Endothelial cell of umbilical vein (primary cell): ENCODE results near the gene TMEM130. TPM values are rescaled to one million over a fixed set of nuclear protein-coding genes. Genes with fewer than 3 reads are reported as not detected.

Source experiments
- BruUV-seq: library from RNA; stranded (reverse); fragments of 400-500 nt; replicated peaks from 2 replicates; lab custom pipeline; 2021; lab: Mats Ljungman, UMichigan
- CTCF ChIA-PET: fragments of 300-600, 350-600 bp; sonication (Branson Sonifier 250); formaldehyde crosslinking; loops from one replicate; lab custom pipeline; 2021; ENCODE audit warnings: antibody characterized with exemption, inconsistent platforms; lab: Charles Lee
- POLR2A ChIA-PET: fragments of 300-600, 350-600 bp; sonication (Branson Sonifier 250); formaldehyde crosslinking; loops from one replicate; lab custom pipeline; 2021; ENCODE audit warnings: antibody characterized with exemption, inconsistent platforms; lab: Charles Lee
- DNase-seq: peaks from one replicate; pipeline ENCODE4 v3.0.0-alpha.2; 2011; ENCODE audit warnings: low read depth, low spot score
- FAIRE-seq: peaks from 2 replicates; lab custom pipeline; 2011; peaks lifted over from hg19 to GRCh38; lab: Jason Lieb, UNC
- H2AFZ ChIP-seq: 2 replicates; pipeline ENCODE4 v1.6.0; 2012; ENCODE audit warnings: low read depth, low read length, control low read depth, inconsistent platforms
- H3K27ac ChIP-seq: 2 replicates; pipeline ENCODE4 v1.5.1; 2011; ENCODE audit warnings: low read depth, mild to moderate bottlenecking, control low read depth, low read length, moderate library complexity; ENCODE audit not compliant: insufficient read depth
- H3K27me3 ChIP-seq, 2 experiments: 2 replicates each; pipeline versions ENCODE4 v1.6.0 to v1.6.1; 2011; ENCODE audit warnings: low read length in 2 of 2, mixed read lengths in 1 of 2; ENCODE audit not compliant: control insufficient read depth in 2 of 2, insufficient read depth in 2 of 2
- H3K36me3 ChIP-seq, 2 experiments: 2 replicates in 1 of 2; 3 replicates in 1 of 2; pipeline ENCODE4 v1.5.1; 2011; ENCODE audit warnings: low read length in 2 of 2, mild to moderate bottlenecking in 1 of 2, moderate library complexity in 1 of 2; ENCODE audit not compliant: control insufficient read depth in 2 of 2, insufficient read depth in 2 of 2; ENCODE audit errors: extremely low read depth in 1 of 2
- H3K4me1 ChIP-seq: 3 replicates; pipeline ENCODE4 v1.5.1; 2011; ENCODE audit warnings: mild to moderate bottlenecking, low read length; ENCODE audit not compliant: control insufficient read depth, insufficient read depth; ENCODE audit errors: extremely low read depth
- H3K4me2 ChIP-seq: 2 replicates; pipeline ENCODE4 v1.6.1; 2011; ENCODE audit warnings: low read length, control low read depth, mixed read lengths; ENCODE audit not compliant: insufficient read depth
- H3K4me3 ChIP-seq, 3 experiments: fragments of 200-600 bp in 1 of 3; sonication (generic), shearing (Covaris generic) in 1 of 3; replicated peaks in 1 of 3; 2 replicates each; pipeline ENCODE4 v1.5.1; 2011 to 2016; ENCODE audit warnings: control low read depth in 3 of 3, low read length in 3 of 3, mild to moderate bottlenecking in 2 of 3, inconsistent platforms in 1 of 3, low read depth in 1 of 3, moderate library complexity in 1 of 3; ENCODE audit not compliant: insufficient read depth in 1 of 3
- H3K79me2 ChIP-seq: 2 replicates; pipeline ENCODE4 v1.6.0; 2012; ENCODE audit warnings: low read length, inconsistent platforms; ENCODE audit not compliant: control insufficient read depth, insufficient read depth
- H3K9ac ChIP-seq: replicated peaks from 2 replicates; pipeline ENCODE3; 2011; ENCODE audit warnings: low read length, control low read depth; ENCODE audit not compliant: insufficient read depth; ENCODE audit errors: extremely low read depth
- H3K9me1 ChIP-seq: replicated peaks from 3 replicates; pipeline ENCODE4 v1.6.0; 2011; ENCODE audit warnings: mild to moderate bottlenecking, low read length; ENCODE audit not compliant: control insufficient read depth, insufficient read depth; ENCODE audit errors: extremely low read depth
- H3K9me3 ChIP-seq: replicated peaks from 2 replicates; pipeline ENCODE4 v1.5.1; 2012; ENCODE audit warnings: low read length, inconsistent platforms; ENCODE audit not compliant: control insufficient read depth, insufficient read depth
- H4K20me1 ChIP-seq: replicated peaks from 2 replicates; pipeline ENCODE3; 2011; ENCODE audit warnings: mild to moderate bottlenecking, low read length; ENCODE audit not compliant: control insufficient read depth, insufficient read depth; ENCODE audit errors: extremely low read depth
- EZH2 ChIP-seq: IDR thresholded peaks from 2 replicates; pipeline ENCODE4 v1.6.1; 2012; ENCODE audit warnings: borderline replicate concordance, low read depth, mild to moderate bottlenecking, moderate library complexity, low read length, inconsistent platforms; ENCODE audit not compliant: severe bottlenecking
- FOS ChIP-seq: IDR thresholded peaks from 2 replicates; pipeline ENCODE4 v1.6.1; 2011; ENCODE audit warnings: mild to moderate bottlenecking, low read length, moderate library complexity, borderline replicate concordance; ENCODE audit not compliant: insufficient read depth
- GATA2 ChIP-seq: IDR thresholded peaks from 2 replicates; pipeline ENCODE4 v1.7.0; 2011; ENCODE audit warnings: low read depth, mild to moderate bottlenecking, moderate library complexity, mixed read lengths, low read length; ENCODE audit not compliant: insufficient read length, insufficient read depth
- JUN ChIP-seq: IDR thresholded peaks from 2 replicates; pipeline ENCODE4 v1.6.1; 2011; ENCODE audit warnings: borderline replicate concordance, low read depth; ENCODE audit not compliant: insufficient read length, insufficient read depth
- MYC ChIP-seq: IDR thresholded peaks from one replicate; pipeline ENCODE4 v1.6.1; 2011; ENCODE audit warnings: mild to moderate bottlenecking, low read depth, low read length
- POLR2A ChIP-seq: IDR thresholded peaks from 2 replicates; pipeline ENCODE4 v1.6.1; 2012; ENCODE audit warnings: low read depth, mild to moderate bottlenecking, control low read depth, low read length
- POLR2AphosphoS5 ChIP-seq: IDR thresholded peaks from 2 replicates; pipeline ENCODE4 v1.6.1; 2012; ENCODE audit warnings: low read depth, mild to moderate bottlenecking, control low read depth, low read length, moderate library complexity; ENCODE audit not compliant: insufficient read depth
- dilution Hi-C: fragments of 300-500 bp; cut with MboI; formaldehyde crosslinking; loops from one replicate; pipeline ENCODE4 v1.15.0; 2019; ENCODE audit warnings: low sequenced_read_pairs; ENCODE audit not compliant: extremely low pct_ligation_motif_present
- intact Hi-C: fragments of 100-400 bp; cut with micrococcal nuclease; formaldehyde crosslinking; loops from one replicate; pipeline ENCODE4 v1.10.0; 2022
- polyA plus RNA-seq, 4 experiments: library from polyadenylated mRNA; depleted of rRNA in 3 of 4; stranded (reverse) in 3 of 4; unstranded in 1 of 4; fragments of >200 nt; gene quantifications; 2 replicates each; pipeline versions ENCODE4 v1.2.1 to v1.2.3, GENCODE V29; 2011 to 2012; ENCODE audit warnings: missing spikeins in 1 of 4
- total RNA-seq: library from RNA; stranded (reverse); gene quantifications from 2 replicates; pipeline ENCODE4 v1.2.3, GENCODE V29; 2021
- TF ChIP-seq, protein P1 (sequence below): IDR thresholded peaks from 2 replicates; pipeline ENCODE4 v1.6.1; 2011; ENCODE audit not compliant: insufficient read depth, insufficient read length
- TF ChIP-seq, protein P2 (sequence below), 2 donors: IDR thresholded peaks; 1 replicate in 1 of 2; 2 replicates in 1 of 2; pipeline ENCODE4 v1.5.1; 2011; ENCODE audit warnings: low read length in 2 of 2, mild to moderate bottlenecking in 2 of 2, moderate library complexity in 2 of 2, control low read depth in 1 of 2, inconsistent platforms in 1 of 2, low read depth in 1 of 2; ENCODE audit not compliant: insufficient read depth in 1 of 2; ENCODE audit errors: extremely low read depth in 1 of 2

The TMEM130 gene
- total and polyA plus RNA-seq, 2 donors (not counting 3 experiments of a cell fraction or from before 2014, with no cell fraction given) = not detected

DNA sequence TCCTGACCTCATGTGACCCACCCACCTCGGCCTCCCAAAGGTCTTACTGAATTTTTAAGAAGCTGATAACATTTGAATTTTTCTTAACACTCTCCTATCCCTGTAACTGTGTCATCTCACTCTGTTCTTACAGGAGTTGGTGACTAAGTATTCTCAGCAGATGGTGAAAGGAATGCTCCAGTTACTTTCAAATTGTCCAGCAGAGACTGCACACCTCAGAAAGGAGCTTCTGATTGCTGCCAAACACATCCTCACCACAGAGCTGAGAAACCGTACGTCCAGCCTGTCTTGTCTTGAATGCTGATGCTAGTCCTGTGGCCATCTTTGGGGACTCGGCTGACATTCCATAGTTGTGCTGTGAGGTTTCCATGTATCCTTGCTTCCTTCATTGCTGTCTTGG, 33.4 kb upstream of the TMEM130 start:
- DNase-seq = no peak
- no peak overlapping the region for H3K4me3 ChIP-seq
- peaks cover 2% of the 10 kb centered on the region for H4K20me1 ChIP-seq
- no peaks in the 10 kb centered on the region for H3K9me1 ChIP-seq
- dilution Hi-C loops = no loop called here
- no peak overlapping the region for H2AFZ ChIP-seq
- TF ChIP-seq POLR2A = no peak
- no peak for TF ChIP-seq MYC
- no peak for TF ChIP-seq POLR2AphosphoS5
- TF ChIP-seq FOS = no peak
- TF ChIP-seq GATA2 = no peak
- TF ChIP-seq JUN = no peak
- TF ChIP-seq, protein P1, sequence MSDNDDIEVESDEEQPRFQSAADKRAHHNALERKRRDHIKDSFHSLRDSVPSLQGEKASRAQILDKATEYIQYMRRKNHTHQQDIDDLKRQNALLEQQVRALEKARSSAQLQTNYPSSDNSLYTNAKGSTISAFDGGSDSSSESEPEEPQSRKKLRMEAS = no peak
- TF ChIP-seq, protein P2, sequence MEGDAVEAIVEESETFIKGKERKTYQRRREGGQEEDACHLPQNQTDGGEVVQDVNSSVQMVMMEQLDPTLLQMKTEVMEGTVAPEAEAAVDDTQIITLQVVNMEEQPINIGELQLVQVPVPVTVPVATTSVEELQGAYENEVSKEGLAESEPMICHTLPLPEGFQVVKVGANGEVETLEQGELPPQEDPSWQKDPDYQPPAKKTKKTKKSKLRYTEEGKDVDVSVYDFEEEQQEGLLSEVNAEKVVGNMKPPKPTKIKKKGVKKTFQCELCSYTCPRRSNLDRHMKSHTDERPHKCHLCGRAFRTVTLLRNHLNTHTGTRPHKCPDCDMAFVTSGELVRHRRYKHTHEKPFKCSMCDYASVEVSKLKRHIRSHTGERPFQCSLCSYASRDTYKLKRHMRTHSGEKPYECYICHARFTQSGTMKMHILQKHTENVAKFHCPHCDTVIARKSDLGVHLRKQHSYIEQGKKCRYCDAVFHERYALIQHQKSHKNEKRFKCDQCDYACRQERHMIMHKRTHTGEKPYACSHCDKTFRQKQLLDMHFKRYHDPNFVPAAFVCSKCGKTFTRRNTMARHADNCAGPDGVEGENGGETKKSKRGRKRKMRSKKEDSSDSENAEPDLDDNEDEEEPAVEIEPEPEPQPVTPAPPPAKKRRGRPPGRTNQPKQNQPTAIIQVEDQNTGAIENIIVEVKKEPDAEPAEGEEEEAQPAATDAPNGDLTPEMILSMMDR (IDR thresholded peaks at IDR 0.05; ENCODE audit: extremely low read depth in 1 of 2, insufficient read depth in 1 of 2, low read depth in 1 of 2, low read length in 2 of 2) = no peak
- TF ChIP-seq EZH2 = no peak
- H3K4me2 ChIP-seq = no peak overlapping the region
- FAIRE-seq = no peak
- no peak overlapping the region for H3K9ac ChIP-seq
- ChIA-PET CTCF (interaction anchor here (1.0 to 1.3 kb wide), 2 partner anchors 10 to 47 kb away, joined by 3 read pairs; no protein-coding TSS in a partner anchor), POLR2A (no interaction called here)
- no peaks in the 10 kb centered on the region for H3K27me3 ChIP-seq
- H3K36me3 ChIP-seq = peaks cover 32 to 43% of the 10 kb centered on the region in 2 experiments
- no peaks in the 10 kb centered on the region for H3K4me1 ChIP-seq
- intact Hi-C loops = no loop called here
- no peaks in the 10 kb centered on the region for H3K79me2 ChIP-seq
- no peaks in the 10 kb centered on the region for H3K9me3 ChIP-seq
- H3K27ac ChIP-seq = no peak overlapping the region
- BruUV-seq = no TSS peak
